Ovary (tissue), 9 donors: Measurements from ENCODE around the gene ACACB. TPM values are rescaled to one million over a fixed set of nuclear protein-coding genes. Genes with fewer than 3 reads are reported as not detected.

Experiments
- DNase-seq, 5 donors: peaks; one replicate each; pipeline ENCODE4 v3.0.0-alpha.2; 2019 to 2020
- H3K27ac ChIP-seq, 2 donors: fragments of 200-600 bp; one replicate each; pipeline versions ENCODE4 v1.5.1 to v1.8.0; 2019 to 2022
- H3K27me3 ChIP-seq: fragments of 200-600 bp; one replicate; pipeline ENCODE4 v1.8.0; 2022
- H3K36me3 ChIP-seq: fragments of 200-600 bp; sonication (generic); one replicate; pipeline ENCODE4 v1.5.1; 2019
- H3K4me1 ChIP-seq: one replicate; pipeline ENCODE4 v1.8.1; 2013; ENCODE audit warnings: mild to moderate bottlenecking, moderate library complexity; ENCODE audit not compliant: insufficient read depth
- H3K4me3 ChIP-seq: fragments of 200-600 bp; sonication (generic); one replicate; pipeline ENCODE4 v1.5.1; 2017
- H3K9me3 ChIP-seq, 2 donors: fragments of 200-600 bp in 1 of 2; sonication (generic) in 1 of 2; one replicate each; pipeline versions ENCODE4 v1.5.1 to v1.8.1; 2013 to 2019; ENCODE audit warnings: mild to moderate bottlenecking in 1 of 2, moderate library complexity in 1 of 2
- EP300 ChIP-seq: sonication (generic); formaldehyde crosslinking; IDR thresholded peaks from one replicate; pipeline ENCODE4 v1.6.1; 2017; ENCODE audit warnings: antibody characterized with exemption
- POLR2A ChIP-seq: fragments of 450-650 bp; IDR thresholded peaks from one replicate; pipeline ENCODE4 v1.6.1; 2017; ENCODE audit warnings: antibody characterized with exemption, mild to moderate bottlenecking, moderate library complexity
- WGBS, 3 donors: extraction: QIAGEN DNeasy Blood & Tissue Kit in 1 of 3; methylation state at CpG; one replicate each; pipeline versions ENCODE4 v1.1.5 to v1.1.7; 2013 to 2017; 5-methylcytosine and 5-hydroxymethylcytosine counted together
- intact Hi-C, 4 donors: fragments of 100-400 bp; cut with DNase I; formaldehyde crosslinking; loops; one replicate each; pipeline versions ENCODE4 v1.11.0 to v1.15.1; 2022 to 2023
- polyA plus RNA-seq, 2 donors: library from polyadenylated mRNA; stranded (reverse); fragments of 200-250 nt in 1 of 2; fragments of 350-450 nt in 1 of 2; fragmentation: Illumina TruSeq in 1 of 2; extraction: RNeasy Lipid Tissue Mini Kit (QIAGEN cat#74804) in 1 of 2; gene quantifications; one replicate each; pipeline ENCODE4 v1.2.3, GENCODE V29; 2013 to 2014
- total RNA-seq, 7 donors: library from RNA; depleted of rRNA in 2 of 7; stranded (reverse); fragments of >200 nt in 2 of 7; fragmentation: NEBNext Ultra II Directional in 3 of 7; extraction: Animal tissue kit (Norgen Biotek cat#: 25700) in 3 of 7; gene quantifications; one replicate each; pipeline versions ENCODE4 v1.1.0 to v1.2.4, GENCODE V29; 2016 to 2023
- TF ChIP-seq, protein P1 (sequence below), 3 donors: fragments of 450-650 bp in 2 of 3; fragments of 200-600 bp in 1 of 3; IDR thresholded peaks; one replicate each; pipeline versions ENCODE4 v1.5.1 to v1.8.0; 2016 to 2022; ENCODE audit warnings: antibody characterized with exemption in 3 of 3, mild to moderate bottlenecking in 1 of 3
- donor health status: DM: no; HTN: no; CAD: no; lungs with moderate emphysema.
- donor health status: DM: no; HTN: no; CAD: no.
- donor health status: Bipolar disorder and iron deficiency.
- donor health status: DM: yes; HTN: yes; CAD: no.
- donor health status: DM: no; HTN: no; CAD: no.
- donor health status: DM: yes; HTN: yes; CAD: no.

The ACACB gene
- total and polyA plus RNA-seq, 9 donors, result 20.5 to 56.5 (median 40.4) TPM

- no peaks in the 10 kb centered on the region for H3K36me3 ChIP-seq
- no peak overlapping the region for H3K4me3 ChIP-seq
- WGBS, 3 donors, result 77 to 83% (median 81%) methylated on average over 5 of the region's 5 CpGs
- H3K4me1 ChIP-seq, result peaks cover 3% of the 10 kb centered on the region
- H3K9me3 ChIP-seq, result no peaks in the 10 kb centered on the region
- intact Hi-C loops, result no loop called here
- TF ChIP-seq POLR2A (no peak), EP300 (no peak)
- TF ChIP-seq, protein P1, sequence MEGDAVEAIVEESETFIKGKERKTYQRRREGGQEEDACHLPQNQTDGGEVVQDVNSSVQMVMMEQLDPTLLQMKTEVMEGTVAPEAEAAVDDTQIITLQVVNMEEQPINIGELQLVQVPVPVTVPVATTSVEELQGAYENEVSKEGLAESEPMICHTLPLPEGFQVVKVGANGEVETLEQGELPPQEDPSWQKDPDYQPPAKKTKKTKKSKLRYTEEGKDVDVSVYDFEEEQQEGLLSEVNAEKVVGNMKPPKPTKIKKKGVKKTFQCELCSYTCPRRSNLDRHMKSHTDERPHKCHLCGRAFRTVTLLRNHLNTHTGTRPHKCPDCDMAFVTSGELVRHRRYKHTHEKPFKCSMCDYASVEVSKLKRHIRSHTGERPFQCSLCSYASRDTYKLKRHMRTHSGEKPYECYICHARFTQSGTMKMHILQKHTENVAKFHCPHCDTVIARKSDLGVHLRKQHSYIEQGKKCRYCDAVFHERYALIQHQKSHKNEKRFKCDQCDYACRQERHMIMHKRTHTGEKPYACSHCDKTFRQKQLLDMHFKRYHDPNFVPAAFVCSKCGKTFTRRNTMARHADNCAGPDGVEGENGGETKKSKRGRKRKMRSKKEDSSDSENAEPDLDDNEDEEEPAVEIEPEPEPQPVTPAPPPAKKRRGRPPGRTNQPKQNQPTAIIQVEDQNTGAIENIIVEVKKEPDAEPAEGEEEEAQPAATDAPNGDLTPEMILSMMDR (IDR thresholded peaks at IDR 0.05), result no peak
- DNase-seq, result no peak
- H3K27ac ChIP-seq, result no peak overlapping the region
- no peaks in the 10 kb centered on the region for H3K27me3 ChIP-seq
These were observed 175.9 kb downstream of the ACACB start for GRCh38 chr12:109292342-109292711.

- H3K27ac ChIP-seq, result no peak overlapping the region
- no peak overlapping the region for H3K4me3 ChIP-seq
- WGBS, 3 donors, result 64 to 86% (median 82%) methylated on average over 3 of the region's 3 CpGs
- H3K27me3 ChIP-seq, result no peaks in the 10 kb centered on the region
- no peak for TF ChIP-seq POLR2A
- TF ChIP-seq, protein P1 (IDR thresholded peaks at IDR 0.05), result no peak
- TF ChIP-seq EP300, result no peak
- no peaks in the 10 kb centered on the region for H3K9me3 ChIP-seq
- DNase-seq, result no peak
- H3K36me3 ChIP-seq, result no peaks in the 10 kb centered on the region
- peaks cover 3% of the 10 kb centered on the region for H3K4me1 ChIP-seq
- intact Hi-C loops, result no loop called here
These were observed 176.7 kb downstream of the ACACB start for GRCh38 chr12:109293106-109293505.

GRCh38 chr12:109294286-109294796 lies 178.0 kb downstream of the ACACB start:
- 71 to 82% (median 77%) methylated on average over 5 of the region's 5 CpGs for WGBS, 3 donors
- no peaks in the 10 kb centered on the region for H3K36me3 ChIP-seq
- H3K4me3 ChIP-seq, result no peak overlapping the region
- peaks cover 3% of the 10 kb centered on the region for H3K4me1 ChIP-seq
- no peaks in the 10 kb centered on the region for H3K27me3 ChIP-seq
- TF ChIP-seq POLR2A (no peak), EP300 (no peak)
- TF ChIP-seq, protein P1 (IDR thresholded peaks at IDR 0.05), result no peak
- DNase-seq, result no peak
- no peaks in the 10 kb centered on the region for H3K9me3 ChIP-seq
- no peak overlapping the region for H3K27ac ChIP-seq
- intact Hi-C loops, result no loop called here

- H3K27me3 ChIP-seq, result no peaks in the 10 kb centered on the region
- WGBS, 3 donors, result 76 to 81% (median 80%) methylated on average over 13 of the region's 13 CpGs
- no peak for DNase-seq
- H3K27ac ChIP-seq, result no peak overlapping the region
- no peaks in the 10 kb centered on the region for H3K9me3 ChIP-seq
- H3K4me1 ChIP-seq, result peaks cover 3% of the 10 kb centered on the region
- intact Hi-C loops, result no loop called here
- H3K4me3 ChIP-seq, result no peak overlapping the region
- TF ChIP-seq EP300, result no peak
- TF ChIP-seq, protein P1 (IDR thresholded peaks at IDR 0.05), result no peak
- no peak for TF ChIP-seq POLR2A
- H3K36me3 ChIP-seq, result no peaks in the 10 kb centered on the region
These were observed 179.5 kb downstream of the ACACB start for GRCh38 chr12:109295764-109296425.
